ENCODE measurements around the gene PARD3. TPM values are rescaled to one million over a fixed set of nuclear protein-coding genes. Genes with fewer than 3 reads are reported as not detected.

PARD3 gene
- total RNA-seq, 4 donors from 2014 or later = 150 to 172 (median 165) TPM

DNA sequence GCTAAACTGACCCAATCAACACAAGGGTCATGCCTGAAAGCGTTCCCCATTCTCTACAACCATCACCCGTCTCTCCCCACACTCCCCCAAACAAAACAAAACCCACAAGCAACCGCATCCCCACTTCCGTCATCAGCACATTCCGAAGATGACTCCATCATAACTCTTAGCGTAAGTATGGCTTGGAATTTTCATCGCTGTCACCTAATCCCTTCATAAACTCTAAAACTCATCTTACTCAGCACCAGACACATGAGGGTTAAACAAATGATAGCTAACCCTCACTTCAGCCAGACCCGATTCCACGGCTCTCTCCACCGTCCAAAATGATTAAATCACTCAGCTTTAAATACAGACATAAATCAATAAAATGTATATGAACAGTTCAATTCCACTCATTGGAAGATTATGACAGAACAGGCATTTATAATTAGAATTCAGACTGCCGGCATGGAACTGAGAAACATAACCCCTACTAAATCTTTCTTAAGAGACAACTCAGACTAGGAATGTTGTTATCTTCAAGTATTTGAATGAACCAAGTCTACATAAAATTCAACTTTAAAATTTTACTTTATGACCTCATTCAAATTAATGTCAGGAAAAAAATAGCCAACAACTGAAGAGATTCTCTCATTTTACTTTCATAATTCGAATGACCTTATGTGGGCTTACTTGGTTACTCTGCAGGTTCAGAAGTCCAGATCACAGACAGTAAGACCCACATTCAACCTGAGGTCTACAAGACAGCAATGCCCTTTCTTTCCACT, 215.9 kb downstream of the PARD3 start:
- WGBS, 2 donors = 89 to 90% methylated on average over 12 of the region's 12 CpGs
- DNase-seq (ENCODE audit: low spot score in 2 of 2) = no peak
- intact Hi-C loops (cut with DNase I; ENCODE audit: low total_unique reads) = no loop called here
- TF ChIP-seq POLR2A (IDR thresholded peaks at IDR 0.05) = no peak
- no peak overlapping the region for H3K4me3 ChIP-seq (ENCODE audit: low read depth, poor library complexity, severe bottlenecking)

DNA sequence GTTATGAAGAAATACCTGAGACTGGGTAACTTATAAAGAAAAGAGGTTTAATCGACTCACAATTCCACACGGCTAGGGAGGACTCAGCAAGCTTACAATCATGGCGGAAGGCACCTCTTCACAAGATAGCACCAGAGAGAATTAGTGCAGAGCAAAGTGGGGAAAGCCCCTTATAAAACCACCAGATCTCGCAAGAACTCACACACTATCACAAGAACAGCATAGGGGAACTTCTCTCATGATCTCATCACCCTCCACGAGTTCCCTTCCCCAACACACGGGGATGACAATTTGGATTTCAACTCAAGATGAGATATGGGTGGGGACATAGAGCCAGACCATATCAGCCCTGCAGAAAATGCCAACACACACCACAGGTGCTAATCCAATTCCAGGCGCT, 218.7 kb downstream of the PARD3 start:
- DNase-seq (ENCODE audit: low spot score in 2 of 2) = no peak
- TF ChIP-seq POLR2A (IDR thresholded peaks at IDR 0.05) = no peak
- intact Hi-C loops (cut with DNase I; ENCODE audit: low total_unique reads) = no loop called here
- WGBS, 2 donors = 94 to 96% methylated on average over 7 of the region's 7 CpGs
- H3K4me3 ChIP-seq (ENCODE audit: low read depth, poor library complexity, severe bottlenecking) = no peak overlapping the region

DNA sequence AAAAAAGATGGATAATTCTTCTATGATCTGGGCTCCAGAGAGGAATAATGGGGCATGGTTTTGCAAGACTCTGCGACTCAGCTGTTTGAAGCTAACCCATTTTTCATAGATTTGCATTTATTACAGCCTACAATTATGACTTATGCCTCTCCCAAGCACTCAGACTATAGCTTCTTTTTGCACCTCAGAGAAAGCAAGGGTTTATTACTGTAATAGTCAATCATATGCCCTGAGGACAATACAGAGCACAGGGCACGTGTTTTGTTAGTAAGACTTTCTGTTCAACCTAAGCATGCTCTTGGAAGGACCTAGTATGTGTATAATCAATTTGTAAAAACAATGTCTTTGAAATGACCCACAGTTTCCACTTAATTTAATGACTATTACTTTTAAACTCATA, 221.2 kb downstream of the PARD3 start:
- DNase-seq (ENCODE audit: low spot score in 2 of 2) = no peak
- WGBS, 2 donors = 56 to 68% methylated on average over 2 of the region's 2 CpGs
- intact Hi-C loops (cut with DNase I; ENCODE audit: low total_unique reads) = no loop called here
- H3K4me3 ChIP-seq (ENCODE audit: low read depth, poor library complexity, severe bottlenecking) = no peak overlapping the region
- TF ChIP-seq POLR2A (IDR thresholded peaks at IDR 0.05) = no peak
- TF ChIP-seq, protein P1, sequence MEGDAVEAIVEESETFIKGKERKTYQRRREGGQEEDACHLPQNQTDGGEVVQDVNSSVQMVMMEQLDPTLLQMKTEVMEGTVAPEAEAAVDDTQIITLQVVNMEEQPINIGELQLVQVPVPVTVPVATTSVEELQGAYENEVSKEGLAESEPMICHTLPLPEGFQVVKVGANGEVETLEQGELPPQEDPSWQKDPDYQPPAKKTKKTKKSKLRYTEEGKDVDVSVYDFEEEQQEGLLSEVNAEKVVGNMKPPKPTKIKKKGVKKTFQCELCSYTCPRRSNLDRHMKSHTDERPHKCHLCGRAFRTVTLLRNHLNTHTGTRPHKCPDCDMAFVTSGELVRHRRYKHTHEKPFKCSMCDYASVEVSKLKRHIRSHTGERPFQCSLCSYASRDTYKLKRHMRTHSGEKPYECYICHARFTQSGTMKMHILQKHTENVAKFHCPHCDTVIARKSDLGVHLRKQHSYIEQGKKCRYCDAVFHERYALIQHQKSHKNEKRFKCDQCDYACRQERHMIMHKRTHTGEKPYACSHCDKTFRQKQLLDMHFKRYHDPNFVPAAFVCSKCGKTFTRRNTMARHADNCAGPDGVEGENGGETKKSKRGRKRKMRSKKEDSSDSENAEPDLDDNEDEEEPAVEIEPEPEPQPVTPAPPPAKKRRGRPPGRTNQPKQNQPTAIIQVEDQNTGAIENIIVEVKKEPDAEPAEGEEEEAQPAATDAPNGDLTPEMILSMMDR (IDR thresholded peaks at IDR 0.05) = no peak

DNA sequence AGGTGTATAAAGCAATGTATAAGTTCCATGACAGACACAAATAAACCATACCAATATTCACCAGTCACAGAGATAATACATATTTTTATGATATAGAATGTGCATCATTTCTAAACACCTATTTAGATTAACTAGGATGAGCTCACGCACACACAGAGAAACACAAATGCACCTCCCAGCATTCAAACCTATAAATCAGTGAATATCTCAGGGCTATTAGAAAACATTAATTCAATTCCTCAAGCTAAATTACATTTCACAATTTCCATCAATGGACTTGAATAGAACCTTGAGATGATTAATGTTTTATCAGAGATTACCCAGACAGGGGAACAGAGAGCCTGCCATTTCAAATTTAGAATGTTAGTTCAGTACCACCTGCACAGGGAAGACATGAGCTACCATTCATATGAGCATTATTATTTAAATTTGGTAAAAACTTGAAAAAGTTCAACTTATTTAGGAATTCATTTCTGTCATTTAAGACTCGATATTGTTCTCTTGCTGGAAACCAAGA, 221.7 kb downstream of the PARD3 start:
- WGBS, 2 donors = 76 to 87% methylated on average over 2 of the region's 2 CpGs
- intact Hi-C loops (cut with DNase I; ENCODE audit: low total_unique reads) = no loop called here
- H3K4me3 ChIP-seq (ENCODE audit: low read depth, poor library complexity, severe bottlenecking) = no peak overlapping the region
- DNase-seq (ENCODE audit: low spot score in 2 of 2) = no peak
- no peak for TF ChIP-seq POLR2A (IDR thresholded peaks at IDR 0.05)
- TF ChIP-seq, protein P1 (IDR thresholded peaks at IDR 0.05) = no peak

DNA sequence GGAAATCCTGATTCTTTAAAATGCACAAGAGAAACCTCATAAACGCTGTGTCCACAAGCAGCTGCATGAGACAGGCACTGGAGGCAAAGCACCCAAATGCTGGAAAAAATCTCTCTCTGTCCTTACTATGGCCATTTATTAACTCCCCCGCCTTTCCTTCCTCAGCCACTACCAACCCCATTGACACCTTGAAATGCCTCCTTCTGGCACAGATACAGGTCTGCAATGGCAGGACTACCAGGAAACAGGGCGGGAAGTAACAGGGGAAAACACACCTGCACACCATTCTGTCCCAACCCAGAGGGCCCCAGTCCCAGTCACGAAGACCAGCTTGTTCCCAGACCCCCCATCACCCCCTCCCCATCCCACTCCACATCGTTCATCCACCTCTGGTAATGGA, 224.3 kb downstream of the PARD3 start:
- intact Hi-C loops (cut with DNase I; ENCODE audit: low total_unique reads) = no loop called here
- 86 to 90% methylated on average over 5 of the region's 5 CpGs for WGBS, 2 donors
- DNase-seq (ENCODE audit: low spot score in 2 of 2) = no peak
- TF ChIP-seq, protein P1 (IDR thresholded peaks at IDR 0.05) = no peak
- TF ChIP-seq POLR2A (IDR thresholded peaks at IDR 0.05) = no peak
- H3K4me3 ChIP-seq (ENCODE audit: low read depth, poor library complexity, severe bottlenecking) = no peak overlapping the region

DNA sequence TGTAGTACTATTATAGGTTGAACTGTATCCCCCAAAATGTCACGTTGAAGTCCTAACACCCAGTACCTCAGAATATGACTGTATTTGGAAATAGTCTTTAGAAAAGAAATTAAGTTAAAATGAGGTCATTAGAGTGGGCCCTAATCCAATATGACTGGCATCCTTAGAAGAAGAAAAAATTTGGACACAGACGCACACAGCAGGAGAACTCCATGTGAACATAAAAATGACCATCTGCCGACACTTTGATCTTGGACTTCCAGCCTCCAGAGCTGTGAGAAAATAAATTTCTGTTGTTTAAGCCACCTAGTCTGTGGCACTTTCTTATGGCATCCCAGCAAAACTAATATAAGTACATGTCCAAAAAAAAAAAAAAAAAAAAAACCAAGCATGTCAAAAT, 225.8 kb downstream of the PARD3 start:
- no peak for DNase-seq (ENCODE audit: low spot score in 2 of 2)
- H3K4me3 ChIP-seq (ENCODE audit: low read depth, poor library complexity, severe bottlenecking) = no peak overlapping the region
- TF ChIP-seq, protein P1 (IDR thresholded peaks at IDR 0.05) = no peak
- no peak for TF ChIP-seq POLR2A (IDR thresholded peaks at IDR 0.05)
- 80 to 82% methylated on average over 3 of the region's 3 CpGs for WGBS, 2 donors
- intact Hi-C loops (cut with DNase I; ENCODE audit: low total_unique reads) = no loop called here

DNA sequence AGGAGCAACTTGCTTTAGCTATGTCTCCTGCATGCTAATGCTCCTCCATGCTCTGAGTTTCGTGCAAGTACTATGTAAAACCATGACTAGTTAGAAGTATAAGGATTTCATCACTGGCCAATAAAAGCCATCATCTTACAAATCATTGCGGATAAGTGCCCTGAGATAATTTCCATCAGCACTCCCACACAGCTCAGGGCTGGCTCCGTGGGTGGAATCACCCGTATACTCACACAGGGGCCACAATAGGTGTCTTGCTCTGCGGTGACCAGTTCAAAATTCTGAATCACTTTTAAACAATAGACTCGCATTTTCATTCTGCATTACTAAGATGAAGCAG, 227.4 kb downstream of the PARD3 start:
- 84 to 89% methylated on average over 6 of the region's 6 CpGs for WGBS, 2 donors

More for the DNA sequence above, 227.4 kb downstream of the PARD3 start:
- intact Hi-C loops (cut with DNase I; ENCODE audit: low total_unique reads) = no loop called here
- H3K4me3 ChIP-seq (ENCODE audit: low read depth, poor library complexity, severe bottlenecking) = no peak overlapping the region
- no peak for TF ChIP-seq POLR2A (IDR thresholded peaks at IDR 0.05)
- TF ChIP-seq, protein P1 (IDR thresholded peaks at IDR 0.05) = no peak
- no peak for DNase-seq (ENCODE audit: low spot score in 2 of 2)
